Activated T-cell treated with anti-CD3 and anti-CD28 coated beads for 1 hour (primary cell): Measurements from ENCODE around the gene PSAPL1.

Source experiments
- DNase-seq: peaks from one replicate; pipeline ENCODE4 v3.0.0-alpha.2; 2020; ENCODE audit warnings: low read depth

Gene PSAPL1

GRCh38 chr4:7430965-7431695 lies 3.6 kb downstream of the PSAPL1 start:
- DNase-seq, result no peak

DNA sequence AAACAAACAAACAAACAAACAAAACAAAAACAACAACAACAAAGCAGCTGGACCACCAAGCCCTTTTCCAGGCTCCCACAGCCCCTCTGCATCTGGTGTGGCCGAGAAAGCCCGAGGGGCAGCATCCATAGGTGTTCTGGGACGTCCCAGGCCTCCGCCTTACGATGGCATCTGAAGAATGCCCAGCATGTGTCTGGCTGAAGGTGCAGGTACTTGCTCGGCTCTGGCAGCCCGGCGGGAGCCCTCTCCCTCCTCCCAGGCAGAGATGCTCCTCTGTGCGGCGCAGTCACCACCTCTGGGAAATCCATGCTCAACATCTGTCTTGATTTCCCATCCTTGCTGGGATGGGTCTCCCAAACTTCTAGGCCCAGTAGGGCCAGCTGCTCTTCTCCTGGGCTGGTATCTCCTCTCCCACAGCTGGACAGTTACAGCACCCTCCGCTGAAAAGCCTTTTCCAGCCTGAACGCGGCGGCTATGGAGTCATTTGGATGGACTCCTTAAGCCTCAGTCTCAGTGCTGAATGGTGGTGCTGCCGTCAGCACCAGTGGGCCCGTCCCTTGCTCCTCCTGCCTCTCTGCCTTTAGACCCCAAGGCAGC lies 4.3 kb downstream of the PSAPL1 start:
- DNase-seq, result no peak

DNA sequence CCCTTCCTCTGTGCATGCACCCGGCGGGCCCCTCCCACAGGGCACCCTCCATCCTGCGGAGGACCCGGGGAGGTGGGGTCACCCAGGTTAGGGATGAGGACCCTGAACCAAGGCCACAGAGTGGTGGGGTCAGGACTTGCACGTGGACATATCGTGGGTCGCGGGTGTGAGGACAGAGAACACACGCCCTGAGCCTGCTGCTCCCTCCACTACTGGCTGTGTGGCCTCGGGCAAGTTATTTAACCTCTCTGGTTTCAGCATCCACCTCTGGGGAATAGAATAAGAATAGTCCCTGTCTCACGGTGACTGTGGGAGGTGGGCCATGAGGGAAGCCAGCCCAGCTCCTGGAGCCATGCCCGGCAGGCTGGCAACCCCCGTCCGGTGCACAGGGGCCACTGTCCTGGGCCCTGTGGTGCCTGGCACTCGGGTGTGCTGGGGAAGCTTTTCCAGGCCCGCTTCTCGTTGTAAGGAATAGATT lies 5.1 kb downstream of the PSAPL1 start:
- DNase-seq, result no peak

DNA sequence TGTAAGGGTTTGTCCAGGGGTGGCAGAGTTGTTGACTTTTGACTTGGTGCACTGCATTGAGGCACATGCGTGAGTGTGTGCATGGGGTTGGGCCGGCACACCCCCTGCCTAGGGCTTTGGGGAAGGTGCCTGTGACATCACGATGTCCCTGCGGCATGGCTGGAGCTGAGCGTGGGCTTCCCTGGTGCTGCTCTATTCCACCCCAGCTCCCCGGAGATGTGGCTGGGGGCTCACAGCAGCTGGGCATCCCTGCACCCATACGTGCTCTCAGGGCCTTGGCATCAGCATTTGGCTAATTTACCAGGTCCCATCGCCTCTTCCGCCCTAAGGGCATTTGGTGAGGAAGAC lies 5.7 kb downstream of the PSAPL1 start:
- DNase-seq, result no peak

GRCh38 chr4:7428261-7429068 lies 6.3 kb downstream of the PSAPL1 start:
- no peak for DNase-seq

GRCh38 chr4:7427831-7428260 lies 6.9 kb downstream of the PSAPL1 start:
- DNase-seq, result no peak

GRCh38 chr4:7427361-7427760 lies 7.4 kb downstream of the PSAPL1 start:
- no peak for DNase-seq

GRCh38 chr4:7426525-7427171 lies 8.1 kb downstream of the PSAPL1 start:
- DNase-seq, result no peak

- DNase-seq, result no peak
Observed at GRCh38 chr4:7425591-7426468, 8.9 kb downstream of the PSAPL1 start.

DNA sequence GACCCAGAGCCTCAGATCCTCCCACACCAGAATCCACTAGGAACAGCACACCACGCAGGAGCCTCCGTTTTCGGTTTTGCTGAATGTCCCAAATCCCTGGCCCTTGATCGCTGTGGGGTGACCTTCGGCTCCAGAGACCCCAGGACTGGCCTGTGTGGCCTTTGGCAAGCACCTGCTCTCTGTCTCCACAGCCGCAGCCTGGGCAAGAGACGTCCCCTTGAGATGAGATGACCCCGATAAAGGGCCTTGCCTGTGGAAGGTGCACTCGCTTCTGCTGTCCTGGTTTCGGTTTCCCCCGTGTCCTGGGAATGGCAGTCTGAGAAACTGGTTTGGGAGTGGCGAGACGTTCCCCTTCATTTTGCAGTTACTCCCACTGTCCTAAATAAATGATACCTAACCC lies 9.6 kb downstream of the PSAPL1 start:
- no peak for DNase-seq

- DNase-seq, result no peak
Observed at GRCh38 chr4:7424553-7425111, 10.1 kb downstream of the PSAPL1 start.

DNA sequence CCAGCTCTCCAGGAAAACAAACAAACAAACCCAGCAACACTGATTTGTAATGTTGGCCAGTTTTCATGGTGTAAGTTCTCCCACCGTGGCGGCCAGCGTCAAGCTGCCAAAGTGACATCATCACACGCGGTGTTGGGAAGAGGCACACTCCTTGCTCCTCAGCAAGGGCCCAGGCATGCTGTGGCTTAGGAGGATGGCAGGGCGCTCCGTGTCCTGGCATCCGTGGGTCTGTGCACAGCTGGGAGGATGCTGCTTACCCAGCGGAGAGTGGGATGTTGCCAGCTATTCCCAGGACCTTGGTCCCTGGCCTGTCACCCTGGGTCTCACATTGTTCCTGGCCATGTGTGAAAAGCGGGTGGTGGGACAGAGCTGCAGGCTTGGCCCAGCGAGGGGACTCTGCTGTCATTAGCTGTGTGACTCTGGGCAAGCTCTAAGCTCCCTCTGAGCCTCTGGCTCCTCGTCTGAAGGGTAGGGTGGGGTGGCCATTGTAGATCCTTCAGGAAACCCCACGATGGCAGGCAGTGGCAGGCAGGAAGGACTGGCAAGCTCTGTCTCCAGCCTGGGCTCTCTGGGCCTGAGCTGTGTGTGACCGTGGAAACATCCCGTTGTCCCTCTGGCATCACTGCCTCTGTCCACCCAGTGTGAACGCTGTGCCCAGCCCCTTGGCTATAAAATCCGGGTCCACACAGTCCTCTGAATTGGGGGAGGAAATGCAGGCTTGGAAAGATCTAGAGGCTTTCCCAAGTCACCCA lies 10.8 kb downstream of the PSAPL1 start:
- DNase-seq, result no peak

- DNase-seq, result no peak
Observed at GRCh38 chr4:7423391-7423790, 11.3 kb downstream of the PSAPL1 start.

DNA sequence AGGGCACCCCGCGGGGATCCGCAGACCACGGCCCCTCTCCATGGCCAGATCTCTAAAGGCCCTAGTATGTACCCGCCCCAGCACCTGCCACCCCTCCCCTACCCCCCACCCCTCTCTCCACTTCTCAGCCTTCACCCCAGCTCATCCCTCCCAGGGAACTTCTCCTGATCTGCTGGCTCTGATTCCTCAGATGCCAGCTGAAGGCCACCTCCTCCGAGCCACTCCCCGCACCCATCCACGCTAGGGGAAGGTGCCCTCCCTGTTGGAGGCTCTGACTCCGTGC lies 11.9 kb downstream of the PSAPL1 start:
- no peak for DNase-seq

DNA sequence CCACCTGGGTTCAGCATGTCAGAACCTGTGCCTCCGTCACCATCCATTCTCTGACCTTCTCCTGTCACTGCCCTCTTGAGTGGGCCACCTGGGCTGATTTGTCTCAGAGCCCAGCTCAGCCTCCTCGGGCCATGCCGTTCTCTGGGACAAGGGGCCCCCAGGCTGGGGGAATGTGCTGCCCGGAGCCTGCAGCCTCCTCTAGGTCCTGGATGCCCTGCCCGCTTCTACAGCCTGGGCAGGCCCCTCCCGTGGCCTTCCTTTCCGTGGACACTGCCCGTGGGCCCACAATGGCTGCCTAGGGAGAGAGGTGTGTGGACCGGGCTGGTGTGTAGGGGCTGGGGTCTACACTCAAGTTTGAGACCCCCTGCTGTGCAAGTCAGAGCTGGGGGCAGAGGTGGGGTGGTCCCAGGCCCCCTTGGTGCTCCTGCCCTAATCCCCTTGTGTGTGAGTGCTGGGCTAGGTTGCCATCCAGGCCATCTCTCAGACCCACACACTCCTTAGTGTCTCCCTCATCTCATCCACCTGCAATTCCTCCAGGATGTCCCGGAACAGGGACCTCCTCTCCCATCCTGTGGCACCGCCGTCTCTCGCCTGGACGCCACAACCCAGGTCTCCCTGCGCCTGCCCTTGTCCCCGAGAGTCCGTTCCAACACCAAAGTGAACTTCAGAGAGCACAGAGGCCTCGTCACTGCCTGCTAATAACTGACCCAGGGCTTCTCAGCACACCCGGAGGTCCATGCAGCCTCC lies 12.4 kb downstream of the PSAPL1 start:
- DNase-seq, result no peak

GRCh38 chr4:7421356-7422150 lies 13.2 kb downstream of the PSAPL1 start:
- no peak for DNase-seq

- DNase-seq, result no peak
Observed at GRCh38 chr4:7420661-7421040, 14.1 kb downstream of the PSAPL1 start.

DNA sequence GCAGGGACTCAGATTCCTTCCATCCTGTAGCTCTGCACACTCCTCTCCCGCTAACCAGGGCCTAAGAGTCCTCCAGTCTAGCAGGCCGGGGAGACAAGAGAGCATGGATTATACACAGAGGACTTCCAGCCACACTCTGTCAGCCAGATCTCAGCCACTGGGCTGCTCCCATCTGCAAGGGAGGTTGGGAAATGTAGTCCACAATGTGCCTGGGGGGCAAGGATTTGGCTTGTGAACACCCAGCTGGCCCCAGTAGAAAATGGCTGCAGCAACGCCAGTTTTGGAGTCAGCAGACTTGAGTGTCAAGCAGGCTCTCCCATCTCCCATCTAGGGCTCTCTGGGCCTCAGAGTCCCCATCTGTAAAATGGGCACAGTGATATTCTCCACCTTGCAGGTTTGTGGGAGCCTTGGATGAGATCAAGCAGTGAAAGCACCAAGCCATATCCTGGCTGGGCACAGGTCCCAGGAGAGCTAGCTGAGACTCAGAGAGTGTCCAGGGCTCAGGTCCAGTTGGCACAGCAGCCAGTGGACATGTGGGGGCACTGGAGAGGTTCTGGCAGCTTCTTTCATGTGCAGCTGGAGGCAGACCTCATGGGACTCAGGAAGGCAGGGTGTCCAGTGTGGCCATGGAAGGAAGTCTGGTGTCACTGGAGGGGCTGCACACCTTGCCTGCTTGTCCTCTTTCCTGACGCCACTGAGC lies 14.6 kb downstream of the PSAPL1 start:
- no peak for DNase-seq
